AG09319 (cell line): ENCODE data around the gene ZBTB42.

ENCODE experiments used
- DNase-seq: peaks from one replicate; pipeline ENCODE4 v3.0.0-alpha.2; 2010; ENCODE audit warnings: low read depth; ENCODE audit errors: extremely low read depth
- CTCF ChIP-seq: IDR thresholded peaks from 2 replicates; pipeline ENCODE4 v1.5.1; 2011; ENCODE audit warnings: low read depth, mild to moderate bottlenecking, inconsistent platforms, low read length, moderate library complexity

ZBTB42 gene

GRCh38 chr14:104781271-104782077 lies 19.4 kb upstream of the ZBTB42 start:
- TF ChIP-seq CTCF = no peak
- DNase-seq = no peak

GRCh38 chr14:104782086-104782807 lies 18.7 kb upstream of the ZBTB42 start:
- DNase-seq = no peak
- no peak for TF ChIP-seq CTCF

GRCh38 chr14:104782808-104783139 lies 18.1 kb upstream of the ZBTB42 start:
- TF ChIP-seq CTCF = no peak

GRCh38 chr14:104783484-104784217 lies 17.2 kb upstream of the ZBTB42 start:
- no peak for DNase-seq
- no peak for TF ChIP-seq CTCF

More at GRCh38 chr14:104782808-104783139, 18.1 kb upstream of the ZBTB42 start:
- DNase-seq = no peak

GRCh38 chr14:104784218-104784568 lies 16.7 kb upstream of the ZBTB42 start:
- no peak for TF ChIP-seq CTCF
- no peak for DNase-seq

GRCh38 chr14:104784846-104785707 lies 15.8 kb upstream of the ZBTB42 start:
- DNase-seq = no peak
- no peak for TF ChIP-seq CTCF
